HG03342 (cell line): ENCODE results near the gene TMEM128.
A peak's percentile ranks its signal among the peaks of the same experiment; 100 is the strongest.
"Not testable (repeated sequence)": the region's sequence is repeated elsewhere in the genome, so short reads cannot be mapped to it uniquely, and the experiment has no call there.

ENCODE experiments used
- ATAC-seq: cut with Tn5 transposase; IDR thresholded peaks from one replicate; pipeline ENCODE4 v1.9.1; 2021; ENCODE audit warnings: mild to moderate bottlenecking, moderate library complexity; ENCODE audit not compliant: unreplicated experiment

TMEM128 gene

DNA sequence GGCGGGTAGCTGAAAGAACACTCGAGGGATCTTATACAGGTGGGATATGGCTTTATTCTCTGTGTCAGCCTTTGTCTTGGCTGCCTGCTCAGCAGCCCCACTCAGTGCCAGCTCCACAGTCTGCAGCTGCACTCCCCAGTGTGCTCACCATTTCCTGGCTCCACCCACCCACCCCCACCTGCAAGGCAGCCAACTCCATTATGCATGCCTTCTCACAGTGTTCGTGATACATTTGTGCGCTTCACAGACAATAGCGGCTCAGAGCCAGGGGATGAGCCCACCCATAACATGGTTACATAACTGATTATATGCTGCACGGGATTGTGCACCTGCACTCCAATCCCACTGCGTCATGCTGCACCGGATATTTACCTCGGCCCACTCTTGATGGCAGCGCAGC, 8.8 kb upstream of the TMEM128 start:
- no peak for ATAC-seq

GRCh38 chr4:4254666-4255065, 6.6 kb upstream of the TMEM128 start:
- ATAC-seq: no peak

DNA sequence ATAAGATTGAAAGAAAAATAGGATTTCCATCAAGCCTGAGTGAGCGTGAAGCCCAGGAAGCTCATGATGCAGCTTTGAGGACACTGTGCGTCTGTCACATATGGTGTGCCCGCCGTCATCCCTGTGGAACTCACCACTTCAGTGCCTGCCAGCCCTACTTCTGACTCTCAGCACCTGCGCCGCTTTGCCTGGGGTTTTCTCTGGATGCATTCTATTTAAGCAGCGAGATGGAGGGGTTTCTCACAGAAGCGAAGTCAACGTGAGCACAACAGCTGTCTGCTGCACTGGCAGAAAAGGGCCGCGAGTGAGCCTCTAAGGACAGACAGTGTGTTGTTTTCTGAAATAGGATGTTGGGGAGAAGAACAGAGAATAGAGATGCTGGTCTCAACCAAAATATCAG, 6.2 kb upstream of the TMEM128 start:
- no peak for ATAC-seq

GRCh38 chr4:4249866-4250265, 1.8 kb upstream of the TMEM128 start:
- ATAC-seq: no peak

GRCh38 chr4:4249342-4249741, 1.3 kb upstream of the TMEM128 start:
- not testable (repeated sequence) for ATAC-seq

DNA sequence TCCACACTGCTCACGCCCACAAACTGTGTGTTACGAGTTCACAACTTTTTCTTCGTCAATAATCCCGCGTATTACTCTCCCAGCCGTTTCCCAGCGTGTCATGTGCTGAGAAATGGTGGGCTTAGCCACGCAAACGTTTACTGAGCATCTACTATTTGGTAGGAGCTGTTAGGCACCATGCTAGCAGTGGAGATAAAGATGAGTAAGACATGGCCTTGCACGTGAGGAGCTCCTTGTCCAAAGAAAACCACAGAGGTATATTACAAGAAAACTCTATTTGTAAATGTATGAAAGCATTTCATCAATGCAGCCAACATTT, 821 bp upstream of the TMEM128 start:
- ATAC-seq: no peak

DNA sequence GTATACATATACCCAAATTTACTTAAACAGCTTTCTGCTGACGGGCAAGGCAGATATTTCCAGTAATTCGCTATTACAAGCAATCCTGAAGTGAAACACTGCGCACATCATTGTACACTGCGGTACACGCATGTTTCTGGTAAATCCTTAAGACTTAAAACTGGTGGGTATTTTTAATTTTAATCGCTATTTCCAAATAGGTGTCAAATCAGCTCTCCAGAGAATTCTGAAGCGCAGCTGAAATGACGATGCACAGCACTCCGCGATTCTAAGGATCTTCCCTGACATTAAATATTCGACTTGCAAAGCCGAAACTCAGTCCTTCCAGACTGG, 361 bp downstream of the TMEM128 start:
- ATAC-seq: peak; percentile 32

DNA sequence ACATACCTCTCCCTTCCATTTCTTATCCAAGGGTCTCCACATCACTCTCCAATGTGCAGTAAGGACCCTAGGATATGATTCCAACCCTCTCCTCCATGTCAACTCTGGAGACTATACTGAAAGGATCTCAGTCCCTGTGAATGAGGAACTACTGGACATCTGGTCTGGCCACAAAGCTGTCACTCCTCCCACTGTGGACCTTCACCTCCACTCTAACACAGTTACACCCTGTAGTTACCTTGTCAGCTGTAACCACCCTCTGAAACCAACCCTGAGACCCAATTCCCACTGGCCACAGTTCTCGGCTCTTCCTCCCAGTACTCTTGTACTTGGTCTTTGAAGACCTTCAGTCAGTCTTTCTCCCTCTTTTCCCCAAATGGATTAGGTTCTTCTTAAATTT, 2.9 kb downstream of the TMEM128 start:
- ATAC-seq: no peak

DNA sequence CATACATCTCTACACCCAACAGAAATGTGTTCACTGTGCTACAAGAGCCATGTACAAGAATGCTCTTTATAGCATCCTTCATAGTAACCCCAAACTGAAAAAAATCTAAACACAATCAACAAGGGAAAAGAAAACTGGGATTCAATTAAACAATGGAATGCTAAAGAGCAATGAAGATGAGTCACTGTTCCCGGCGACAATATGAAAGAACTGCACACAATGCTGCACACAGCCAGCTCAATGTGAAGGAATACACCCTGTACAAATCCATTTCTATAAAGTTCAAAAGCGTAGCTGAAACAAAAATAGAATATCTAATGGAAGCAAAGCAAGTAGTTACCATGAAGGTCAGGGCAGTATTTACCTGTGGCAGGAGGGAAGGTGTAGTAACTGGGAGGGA, 8.5 kb downstream of the TMEM128 start:
- not testable (repeated sequence) for ATAC-seq

GRCh38 chr4:4233610-4234009, 14.4 kb downstream of the TMEM128 start:
- no peak for ATAC-seq

GRCh38 chr4:4228356-4228668, 19.7 kb downstream of the TMEM128 start:
- ATAC-seq: no peak

GRCh38 chr4:4227510-4228355, 20.3 kb downstream of the TMEM128 start:
- ATAC-seq: no peak

- ATAC-seq: no peak
These were observed 21.2 kb downstream of the TMEM128 start, which contains the start of gene OTOP1 for GRCh38 chr4:4226606-4227438. Gene OTOP1 (minus strand): TSS chr4:4226929. CDS start chr4:4226864, 65 bp downstream.

DNA sequence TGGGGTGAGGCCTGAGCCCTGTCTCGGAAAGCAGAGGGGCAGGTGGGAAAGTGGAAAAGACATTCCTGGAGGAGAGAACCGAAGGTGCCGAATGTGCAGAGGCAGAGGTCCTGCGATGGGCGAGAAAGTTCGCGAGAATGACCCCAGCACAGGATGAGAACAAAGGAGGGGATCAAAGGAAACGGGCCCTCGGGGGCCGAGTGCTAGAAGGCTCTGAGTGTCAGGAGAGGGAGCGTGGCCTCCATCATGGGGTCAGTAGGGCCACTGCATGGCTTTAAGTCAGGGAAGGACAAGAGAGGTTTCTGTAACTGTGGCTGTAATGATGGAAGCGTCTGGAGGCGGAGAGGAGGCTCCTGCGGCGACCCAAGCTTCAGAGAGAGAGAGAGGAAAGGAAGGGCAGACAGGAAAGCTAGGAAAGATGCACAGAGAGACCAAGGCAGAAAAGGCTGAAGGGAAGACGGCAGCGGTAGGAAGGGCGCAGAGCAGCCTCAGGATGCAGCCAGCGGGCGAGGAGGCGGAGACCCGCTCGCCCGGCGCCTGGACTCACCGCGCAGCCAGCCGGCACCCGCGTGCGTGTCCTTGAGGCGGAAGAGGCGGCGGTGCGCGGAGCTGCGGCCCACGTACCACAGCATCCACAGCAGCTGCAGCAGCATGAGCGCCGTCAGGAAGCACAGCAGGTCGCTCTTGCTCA, 22.0 kb downstream of the TMEM128 start:
- no peak for ATAC-seq

GRCh38 chr4:4217113-4217512, 30.9 kb downstream of the TMEM128 start:
- ATAC-seq: no peak

DNA sequence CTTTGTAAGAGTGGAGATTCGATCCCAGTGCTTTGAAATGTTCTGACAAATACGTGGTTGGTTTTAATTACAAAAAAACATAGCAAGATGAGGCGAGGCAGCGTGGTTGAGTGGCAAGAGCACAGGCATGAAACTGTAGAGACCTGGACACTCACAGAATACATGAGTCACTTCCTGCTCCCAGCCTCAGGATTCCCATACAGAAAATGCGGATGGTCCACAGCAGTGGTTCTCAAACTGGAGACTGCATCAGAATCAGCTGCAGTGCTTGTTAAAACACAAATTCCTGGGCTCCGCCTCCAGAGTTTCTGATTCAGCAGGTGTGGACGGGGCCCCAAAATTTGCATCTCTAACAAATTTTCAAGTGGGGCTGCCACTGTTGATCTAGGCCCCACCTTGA, 31.4 kb downstream of the TMEM128 start:
- no peak for ATAC-seq

DNA sequence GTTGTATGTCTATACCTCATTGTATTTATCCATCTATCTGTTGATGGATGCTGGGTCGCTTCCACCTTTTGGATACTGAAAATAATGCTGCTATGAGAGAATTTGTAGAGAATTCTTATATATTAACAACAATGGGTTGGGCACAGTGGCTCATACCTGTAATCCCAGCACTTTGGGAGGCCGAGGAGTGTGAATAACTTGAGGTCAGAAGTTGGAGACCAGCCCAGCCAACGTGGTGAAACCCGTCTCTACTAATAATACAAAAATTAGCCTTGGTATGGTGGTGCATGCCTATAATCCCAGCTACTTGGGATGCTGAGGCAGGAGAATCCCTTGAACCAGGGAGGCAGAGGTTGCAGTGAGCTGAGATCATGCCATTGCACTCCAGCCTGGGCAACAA, 34.3 kb downstream of the TMEM128 start:
- ATAC-seq: not testable (repeated sequence)

DNA sequence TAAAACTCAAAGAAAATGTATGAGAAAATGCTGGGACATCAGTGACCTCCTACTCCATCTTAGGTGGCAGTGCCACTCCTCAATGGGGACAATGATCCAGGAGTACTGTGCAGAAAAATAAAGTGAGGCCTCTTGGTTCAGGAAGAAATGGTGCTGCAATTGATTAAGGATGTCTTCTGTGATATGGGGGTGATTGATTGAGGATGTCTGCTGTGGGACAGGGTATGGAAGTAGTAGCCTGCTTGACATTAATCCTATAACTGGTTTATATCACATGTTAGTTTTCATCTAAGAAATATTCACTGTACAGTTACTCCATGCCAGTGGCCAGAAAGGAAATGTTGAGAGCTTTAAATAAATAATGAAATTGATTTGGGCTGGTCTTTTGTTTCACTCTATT, 41.8 kb downstream of the TMEM128 start:
- no peak for ATAC-seq

GRCh38 chr4:4204401-4204745, 43.6 kb downstream of the TMEM128 start:
- no peak for ATAC-seq

DNA sequence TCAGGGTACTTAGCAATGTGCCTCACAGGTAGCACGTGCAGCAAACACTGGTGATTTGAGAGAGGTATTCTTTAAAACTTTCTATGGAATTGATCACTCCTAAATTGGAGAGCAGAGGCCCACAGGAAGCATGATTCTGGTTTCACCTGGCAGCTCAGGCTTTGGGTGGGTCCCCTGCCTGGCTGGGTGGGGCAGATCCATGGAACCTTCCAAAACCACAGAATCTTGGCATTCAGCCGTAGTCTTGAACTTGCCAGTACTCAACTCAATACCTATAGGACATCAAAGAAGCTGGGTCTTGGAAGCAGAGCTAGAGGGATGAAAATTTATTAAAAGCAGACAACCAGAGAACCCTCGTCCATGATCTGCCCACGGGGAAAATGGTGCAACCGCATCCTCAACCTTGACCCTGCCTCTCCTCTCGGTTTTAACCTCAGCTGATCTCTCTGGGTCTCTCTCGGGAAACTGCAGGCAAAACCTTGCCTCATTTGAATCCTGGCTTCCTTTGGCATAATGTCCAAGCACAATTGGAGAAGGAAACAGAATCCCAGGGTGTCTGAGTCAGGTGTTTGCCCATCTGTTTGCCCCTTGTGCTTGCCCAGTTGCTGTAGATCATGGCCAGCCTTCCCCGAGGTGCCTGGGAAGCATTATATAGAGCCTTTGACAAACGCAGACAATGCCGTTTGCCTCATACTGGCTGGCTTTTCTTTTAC, 44.2 kb downstream of the TMEM128 start:
- ATAC-seq: no peak

DNA sequence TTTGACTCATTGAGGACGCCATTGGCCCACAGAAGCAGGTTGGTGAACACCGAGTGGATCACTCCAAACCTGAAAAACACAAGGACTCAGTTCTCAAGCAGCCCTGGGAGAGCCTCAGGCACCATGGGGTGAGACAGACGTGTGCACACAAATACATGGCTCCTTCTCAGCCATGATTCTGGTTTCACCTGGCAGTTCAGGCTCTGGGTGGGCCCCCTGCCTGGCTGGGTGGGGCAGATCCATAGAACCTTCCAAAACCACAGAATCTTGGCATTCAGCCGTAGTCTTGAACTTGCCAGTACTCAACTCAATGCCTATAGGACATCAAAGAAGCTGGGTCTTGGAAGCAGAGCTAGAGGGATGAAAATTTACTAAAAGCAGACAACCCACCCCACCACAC, 45.5 kb downstream of the TMEM128 start:
- ATAC-seq: no peak
